ENCODE data around the gene EPS8L2.

- TF ChIP-seq CTCF (IDR thresholded peaks at IDR 0.05; ENCODE audit: low read depth, low read length) (no peak), EZH2phosphoT487 (IDR thresholded peaks at IDR 0.05; ENCODE audit: low read depth) (no peak)
Observed at GRCh38 chr11:687751-688150, 18.3 kb upstream of the EPS8L2 start.

All from OCI-LY3 (cell line).